HG02759 (cell line): ENCODE measurements around the gene TIGD1.

ENCODE experiments used
- ATAC-seq: cut with Tn5 transposase; IDR thresholded peaks from one replicate; pipeline ENCODE4 v1.9.1; 2021; ENCODE audit warnings: mild to moderate bottlenecking, moderate library complexity; ENCODE audit not compliant: unreplicated experiment

The TIGD1 gene

GRCh38 chr2:232502911-232503808 lies 47.2 kb downstream of the TIGD1 start:
- no peak for ATAC-seq

GRCh38 chr2:232502511-232502910 lies 47.8 kb downstream of the TIGD1 start:
- no peak for ATAC-seq

DNA sequence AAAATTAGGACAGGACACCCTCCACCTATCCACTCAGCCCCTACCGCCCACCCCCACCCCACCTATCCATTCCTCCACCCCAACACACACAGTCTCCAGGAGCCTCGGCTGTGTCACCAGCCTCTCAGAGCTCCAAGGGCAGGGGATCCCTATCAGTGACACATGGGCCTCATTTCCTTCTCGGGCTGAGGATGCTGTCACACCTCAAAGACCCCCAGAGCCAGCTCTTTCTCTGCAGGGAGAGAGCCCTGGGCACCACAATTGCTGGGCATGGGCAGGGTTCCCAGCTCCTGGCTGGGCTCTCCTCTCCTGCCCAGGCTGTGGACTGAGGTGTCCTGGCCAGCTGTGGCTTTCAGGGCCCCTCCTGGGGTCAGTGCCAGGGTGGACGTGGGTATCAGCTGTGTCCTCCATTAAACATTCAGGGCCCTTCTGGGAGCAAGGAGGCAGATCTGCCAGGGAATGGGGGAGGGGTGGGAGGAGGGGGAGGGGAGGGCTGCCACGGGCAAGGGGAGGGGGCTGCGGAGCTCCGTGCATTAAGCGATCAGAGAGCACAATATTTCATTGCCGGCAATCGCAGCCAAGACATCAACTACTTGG lies 48.5 kb downstream of the TIGD1 start:
- ATAC-seq = no peak

DNA sequence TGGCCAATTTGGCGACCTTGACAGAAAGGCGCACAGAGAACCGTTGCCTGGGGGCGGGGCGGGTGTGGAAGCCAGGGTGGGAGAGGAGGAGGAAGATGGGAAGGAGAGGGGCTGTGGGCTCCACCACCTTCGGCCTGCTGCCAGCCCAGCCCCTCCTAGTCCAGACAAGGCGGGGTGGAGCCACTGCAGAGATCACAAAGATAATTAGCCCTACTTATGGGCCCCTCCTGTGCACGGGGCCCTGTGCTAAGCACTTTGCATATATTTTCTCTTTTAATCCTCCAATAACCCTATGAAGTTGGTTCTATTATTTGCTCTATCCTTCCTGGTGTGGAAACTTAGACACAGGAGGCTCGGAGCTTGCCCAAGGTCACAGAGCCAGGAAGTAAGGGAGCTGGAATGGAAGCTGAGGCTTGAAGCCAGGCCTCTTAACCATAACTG lies 49.0 kb downstream of the TIGD1 start:
- no peak for ATAC-seq

GRCh38 chr2:232498452-232498851 lies 51.9 kb downstream of the TIGD1 start:
- ATAC-seq = no peak
